C4-2B (cell line): ENCODE data around the gene CD69.

ENCODE experiments used
- CTCF ChIP-seq: fragments of 450-650 bp; conservative IDR thresholded peaks from 2 replicates; pipeline ENCODE4 v1.5.1; 2017; ENCODE audit warnings: mild to moderate bottlenecking
- ZFX ChIP-seq: fragments of 450-650 bp; IDR thresholded peaks from 2 replicates; pipeline ENCODE4 v1.6.1; 2017

DNA sequence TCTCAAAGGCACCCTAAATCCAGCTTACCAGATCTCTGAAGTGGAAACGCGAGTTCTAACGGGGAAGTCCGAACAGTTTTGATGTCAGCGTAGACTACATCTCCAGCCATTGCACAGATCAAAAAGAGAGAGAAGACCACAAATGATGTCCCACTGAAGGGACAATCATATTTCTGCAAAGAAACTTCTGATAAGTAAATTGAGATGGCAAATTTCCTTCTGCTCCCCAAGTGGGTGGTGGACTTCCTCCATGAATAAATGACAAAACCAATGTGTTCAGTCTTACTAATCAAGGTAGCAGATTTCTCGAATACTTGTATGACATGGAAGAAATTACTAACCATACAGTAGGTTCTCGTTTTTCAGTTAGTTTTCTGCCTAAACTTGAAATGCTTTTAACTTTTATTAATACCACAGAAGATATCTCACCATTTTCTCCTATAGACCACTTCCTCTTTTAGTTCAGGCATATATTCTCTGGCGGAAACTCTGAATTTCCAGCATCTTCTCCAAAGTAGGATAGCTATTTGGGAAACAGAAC is 27.7 kb downstream of the CD69 start, which contains the start of gene CLECL1:
- TF ChIP-seq CTCF (no peak), ZFX (no peak)
